HL-60 (cell line): ENCODE results near the gene KCNMA1.

Source experiments
- DNase-seq, 2 experiments: peaks; one replicate each; pipeline ENCODE4 v3.0.0-alpha.2; 2010 to 2020; ENCODE audit warnings: low read depth in 1 of 2, low spot score in 1 of 2
- H3K27ac ChIP-seq: fragments of 250-450 bp; sonication (Bioruptor Pico); replicated peaks from 2 replicates; pipeline ENCODE4 v1.5.1; 2020; ENCODE audit warnings: mild to moderate bottlenecking, moderate library complexity
- H3K27me3 ChIP-seq: fragments of 250-450 bp; sonication (Bioruptor Pico); 2 replicates; pipeline ENCODE4 v1.5.1; 2021; ENCODE audit warnings: mild to moderate bottlenecking, moderate library complexity; ENCODE audit not compliant: insufficient read depth, poor library complexity, severe bottlenecking
- H3K4me3 ChIP-seq: replicated peaks from 2 replicates; pipeline ENCODE4 v1.5.1; 2011; ENCODE audit warnings: mild to moderate bottlenecking, control low read depth, low read length; ENCODE audit not compliant: insufficient read depth
- CTCF ChIP-seq: IDR thresholded peaks from one replicate; pipeline ENCODE4 v1.5.1; 2011; ENCODE audit warnings: low read length, control low read depth, inconsistent platforms; ENCODE audit not compliant: insufficient read depth
- GABPA ChIP-seq: IDR thresholded peaks from 2 replicates; pipeline ENCODE4 v1.6.1; 2012; ENCODE audit warnings: low read depth
- POLR2AphosphoS5 ChIP-seq: IDR thresholded peaks from 2 replicates; pipeline ENCODE4 v1.6.1; 2012; ENCODE audit warnings: low read depth
- REST ChIP-seq: IDR thresholded peaks from 2 replicates; pipeline ENCODE4 v1.6.1; 2012; ENCODE audit warnings: low read depth; ENCODE audit not compliant: insufficient replicate concordance
- SPI1 ChIP-seq: IDR thresholded peaks from 2 replicates; pipeline ENCODE4 v1.6.1; 2012; ENCODE audit warnings: low read depth, mild to moderate bottlenecking, borderline replicate concordance

The KCNMA1 gene

GRCh38 chr10:77210645-77211044 lies 427.0 kb downstream of the KCNMA1 start:
- H3K27me3 ChIP-seq = peaks cover 3% of the 10 kb centered on the region
- TF ChIP-seq CTCF (no peak), GABPA (no peak), REST (no peak), POLR2AphosphoS5 (no peak), SPI1 (peak; percentile 44; the same call in 1 of the 2 replicates)
- no peak for DNase-seq
- no peak overlapping the region for H3K27ac ChIP-seq
- no peak overlapping the region for H3K4me3 ChIP-seq

- H3K27ac ChIP-seq = no peak overlapping the region
- no peak for DNase-seq
- peaks cover 3% of the 10 kb centered on the region for H3K27me3 ChIP-seq
- no peak for TF ChIP-seq CTCF
- no peak for TF ChIP-seq POLR2AphosphoS5
- TF ChIP-seq SPI1 = no peak
- TF ChIP-seq GABPA = no peak
- no peak for TF ChIP-seq REST
- no peak overlapping the region for H3K4me3 ChIP-seq
These were observed 428.8 kb downstream of the KCNMA1 start for GRCh38 chr10:77208684-77209256.

GRCh38 chr10:77207828-77208185 lies 429.8 kb downstream of the KCNMA1 start:
- DNase-seq = no peak
- H3K27ac ChIP-seq = no peak overlapping the region
- H3K27me3 ChIP-seq = peaks cover 3% of the 10 kb centered on the region
- TF ChIP-seq POLR2AphosphoS5 = no peak
- no peak for TF ChIP-seq CTCF
- TF ChIP-seq GABPA = no peak
- no peak for TF ChIP-seq REST
- TF ChIP-seq SPI1 = no peak
- no peak overlapping the region for H3K4me3 ChIP-seq
